GM21723 (cell line): ENCODE data around the gene ZDHHC14.
"Not testable (repeated sequence)": the region's sequence is repeated elsewhere in the genome, so short reads cannot be mapped to it uniquely, and the experiment has no call there.

Experiments
- ATAC-seq: cut with Tn5 transposase; IDR thresholded peaks from one replicate; pipeline ENCODE4 v1.9.1; 2021; ENCODE audit warnings: mild to moderate bottlenecking, moderate library complexity; ENCODE audit not compliant: unreplicated experiment

Gene ZDHHC14

GRCh38 chr6:157402996-157403685 is 22.2 kb downstream of the ZDHHC14 start:
- ATAC-seq, result no peak

GRCh38 chr6:157403686-157404051 is 22.7 kb downstream of the ZDHHC14 start:
- no peak for ATAC-seq

- no peak for ATAC-seq
Observed at GRCh38 chr6:157405986-157406385, 25.0 kb downstream of the ZDHHC14 start.

- ATAC-seq, result no peak
Observed at GRCh38 chr6:157406661-157407060, 25.7 kb downstream of the ZDHHC14 start.

- no peak for ATAC-seq
Observed at GRCh38 chr6:157407646-157408045, 26.7 kb downstream of the ZDHHC14 start.

- not testable (repeated sequence) for ATAC-seq
Observed at GRCh38 chr6:157408427-157408826, 27.4 kb downstream of the ZDHHC14 start.

GRCh38 chr6:157410045-157410444 is 29.1 kb downstream of the ZDHHC14 start:
- ATAC-seq, result no peak

GRCh38 chr6:157411368-157411767 is 30.4 kb downstream of the ZDHHC14 start:
- ATAC-seq, result no peak

- no peak for ATAC-seq
Observed at GRCh38 chr6:157412791-157413190, 31.8 kb downstream of the ZDHHC14 start.

- no peak for ATAC-seq
Observed at GRCh38 chr6:157420497-157420896, 39.5 kb downstream of the ZDHHC14 start.

GRCh38 chr6:157424491-157425020 is 43.6 kb downstream of the ZDHHC14 start:
- no peak for ATAC-seq

GRCh38 chr6:157427969-157428368 is 47.0 kb downstream of the ZDHHC14 start:
- ATAC-seq, result no peak

- no peak for ATAC-seq
Observed at GRCh38 chr6:157428427-157429202, 47.6 kb downstream of the ZDHHC14 start.

GRCh38 chr6:157429248-157429647 is 48.3 kb downstream of the ZDHHC14 start:
- ATAC-seq, result no peak

- ATAC-seq, result no peak
Observed at GRCh38 chr6:157430834-157431233, 49.8 kb downstream of the ZDHHC14 start.

GRCh38 chr6:157432231-157432891 is 51.4 kb downstream of the ZDHHC14 start:
- ATAC-seq, result no peak

GRCh38 chr6:157432892-157433265 is 51.9 kb downstream of the ZDHHC14 start:
- ATAC-seq, result no peak

GRCh38 chr6:157433678-157434081 is 52.7 kb downstream of the ZDHHC14 start:
- ATAC-seq, result no peak

GRCh38 chr6:157434349-157435033 is 53.5 kb downstream of the ZDHHC14 start:
- no peak for ATAC-seq

- no peak for ATAC-seq
Observed at GRCh38 chr6:157436219-157436943, 55.4 kb downstream of the ZDHHC14 start.
